CD14-positive monocyte (primary cell): ENCODE measurements around the gene RPL31. TPM values are rescaled to one million over a fixed set of nuclear protein-coding genes. Genes with fewer than 3 reads are reported as not detected.

Experiments used
- DNase-seq, 3 donors: peaks; one replicate each; pipeline ENCODE4 v3.0.0-alpha.2; 2011 to 2022
- H2AFZ ChIP-seq: 2 replicates; pipeline ENCODE4 v1.6.0; 2012; ENCODE audit warnings: mild to moderate bottlenecking, low read depth, low read length, inconsistent platforms; ENCODE audit not compliant: insufficient read depth, poor library complexity, severe bottlenecking
- H3K27ac ChIP-seq, 2 donors: 1 replicate in 1 of 2; 2 replicates in 1 of 2; pipeline ENCODE4 v1.5.1; 2012 to 2013; ENCODE audit warnings: low read length in 2 of 2, control low read depth in 1 of 2, inconsistent platforms in 1 of 2, low read depth in 1 of 2, mild to moderate bottlenecking in 1 of 2
- H3K27me3 ChIP-seq, 2 donors: one replicate each; pipeline versions ENCODE4 v1.6.0 to v1.6.1; 2011 to 2013; ENCODE audit warnings: low read length in 2 of 2; ENCODE audit not compliant: control insufficient read depth in 2 of 2, insufficient read depth in 2 of 2
- H3K36me3 ChIP-seq, 2 donors: replicated peaks in 1 of 2; 1 replicate in 1 of 2; 2 replicates in 1 of 2; pipeline versions ENCODE4 v1.5.1 to v1.6.1; 2012 to 2013; ENCODE audit warnings: low read length in 2 of 2, control low read depth in 1 of 2, inconsistent platforms in 1 of 2, mild to moderate bottlenecking in 1 of 2; ENCODE audit not compliant: insufficient read depth in 2 of 2, control insufficient read depth in 1 of 2
- H3K4me1 ChIP-seq, 2 donors: 1 replicate in 1 of 2; 2 replicates in 1 of 2; pipeline versions ENCODE4 v1.5.1 to v1.6.1; 2012 to 2013; ENCODE audit warnings: low read length in 2 of 2, control low read depth in 1 of 2, inconsistent platforms in 1 of 2, mild to moderate bottlenecking in 1 of 2, moderate library complexity in 1 of 2; ENCODE audit not compliant: insufficient read depth in 2 of 2, control insufficient read depth in 1 of 2
- H3K4me2 ChIP-seq: replicated peaks from 2 replicates; pipeline ENCODE3; 2012; ENCODE audit warnings: low read length, moderate library complexity, mild to moderate bottlenecking; ENCODE audit not compliant: poor library complexity, severe bottlenecking; ENCODE audit errors: extremely low read depth
- H3K4me3 ChIP-seq, 3 experiments: fragments of 200-600 bp in 1 of 3; sonication (generic) in 1 of 3; replicated peaks in 1 of 3; 1 replicate in 2 of 3; 2 replicates in 1 of 3; pipeline ENCODE4 v1.5.1; 2011 to 2013; ENCODE audit warnings: low read length in 3 of 3, mild to moderate bottlenecking in 3 of 3, control low read depth in 2 of 3, low read depth in 2 of 3, inconsistent platforms in 1 of 3, moderate library complexity in 1 of 3
- H3K79me2 ChIP-seq: 2 replicates; pipeline ENCODE4 v1.6.0; 2012; ENCODE audit warnings: mild to moderate bottlenecking, control low read depth, inconsistent platforms, low read length, moderate library complexity; ENCODE audit not compliant: insufficient read depth
- H3K9ac ChIP-seq: 2 replicates; pipeline ENCODE4 v1.6.0; 2017; ENCODE audit warnings: low read length, mild to moderate bottlenecking; ENCODE audit not compliant: insufficient read depth, poor library complexity, severe bottlenecking
- H3K9me3 ChIP-seq, 2 donors: replicated peaks in 1 of 2; 1 replicate in 1 of 2; 2 replicates in 1 of 2; pipeline versions ENCODE4 v1.5.1 to v1.6.1; 2012 to 2013; ENCODE audit warnings: low read length in 2 of 2, control low read depth in 1 of 2; ENCODE audit not compliant: control insufficient read depth in 1 of 2, insufficient read depth in 1 of 2
- H4K20me1 ChIP-seq: 2 replicates; pipeline ENCODE4 v1.6.0; 2012; ENCODE audit warnings: mild to moderate bottlenecking, low read length, control low read depth, moderate library complexity; ENCODE audit not compliant: insufficient read depth
- H3K27ac Mint-ChIP-seq, 7 donors: one replicate each; pipeline ENCODE4 v1.8.0; 2020; ENCODE audit warnings: mild to moderate bottlenecking in 7 of 7, mixed read lengths in 7 of 7, moderate library complexity in 6 of 7, inconsistent platforms in 2 of 7
- H3K27me3 Mint-ChIP-seq, 3 donors: one replicate each; pipeline ENCODE4 v1.8.0; 2021 to 2022; ENCODE audit warnings: low read depth in 3 of 3, mild to moderate bottlenecking in 3 of 3, mixed read lengths in 3 of 3, moderate library complexity in 3 of 3, inconsistent platforms in 1 of 3
- H3K36me3 Mint-ChIP-seq, 2 donors: one replicate each; pipeline ENCODE4 v1.8.0; 2020; ENCODE audit warnings: mixed read lengths in 2 of 2, inconsistent platforms in 1 of 2, mild to moderate bottlenecking in 1 of 2
- H3K4me1 Mint-ChIP-seq: one replicate; pipeline ENCODE4 v1.8.0; 2020; ENCODE audit warnings: mild to moderate bottlenecking, mixed read lengths
- H3K4me3 Mint-ChIP-seq, 2 donors: one replicate each; pipeline ENCODE4 v1.8.0; 2020; ENCODE audit warnings: mild to moderate bottlenecking in 2 of 2, mixed read lengths in 2 of 2, moderate library complexity in 1 of 2
- H3K9me3 Mint-ChIP-seq, 7 donors: one replicate each; pipeline ENCODE4 v1.8.0; 2020 to 2022; ENCODE audit warnings: mixed read lengths in 7 of 7, mild to moderate bottlenecking in 6 of 7, moderate library complexity in 6 of 7, inconsistent platforms in 2 of 7
- CTCF ChIP-seq: fragments of 200-600 bp; IDR thresholded peaks from one replicate; pipeline ENCODE4 v1.8.0; 2022; ENCODE audit warnings: antibody characterized with exemption, mild to moderate bottlenecking
- WGBS: methylation state at CpG from one replicate; pipeline ENCODE4 v1.1.5; 2013; ENCODE audit warnings: missing lambda C conversion rate; ENCODE audit not compliant: insufficient coverage; 5-methylcytosine and 5-hydroxymethylcytosine counted together
- intact Hi-C, 2 donors: fragments of 100-400 bp; cut with micrococcal nuclease; formaldehyde crosslinking; loops; one replicate each; pipeline versions ENCODE4 v1.15.0 to v1.15.1; 2023
- polyA plus RNA-seq, 3 donors: library from polyadenylated mRNA; depleted of rRNA in 1 of 3; unstranded in 2 of 3; stranded (reverse) in 1 of 3; fragments of 300-500 nt in 2 of 3; fragments of >200 nt in 1 of 3; fragmentation: Illumina TruSeq in 2 of 3; gene quantifications; 1 replicate in 2 of 3; 2 replicates in 1 of 3; pipeline ENCODE4 v1.2.3, GENCODE V29; 2012 to 2021

RPL31 gene
- polyA plus RNA-seq, 3 donors: 1,537 to 2,299 (median 1,998) TPM

- intact Hi-C loops: no loop called here
- H3K27ac Mint-ChIP-seq: no peak overlapping the region
Measured at GRCh38 chr2:100999995-101000394, 2.1 kb upstream of the RPL31 start.

GRCh38 chr2:101002562-101003277 is 631 bp downstream of the RPL31 start:
- intact Hi-C loops: loop anchor here in 1 of 2 donors (2.0 kb wide), 1 partner anchor 250 kb away; the partner anchor contains the start of gene CNOT11
- Histone ChIP-seq H4K20me1 (peaks cover 51% of the 10 kb centered on the region), H3K4me2 (peak overlapping the region; percentile 87), H2AFZ (peak overlapping the region; percentile 96), H3K4me1 (peaks cover 18 to 28% of the 10 kb centered on the region in 2 donors), H3K9ac (peak overlapping the region; percentile 91), H3K4me3 (peak overlapping the region; percentile 79 to 89 (median 86)), H3K27ac (peak overlapping the region; percentile 80 to 91), H3K79me2 (peaks cover 51% of the 10 kb centered on the region), H3K27me3 (no peaks in the 10 kb centered on the region), H3K9me3 (no peaks in the 10 kb centered on the region), H3K36me3 (peaks cover 43 to 46% of the 10 kb centered on the region in 2 donors)
- Mint-ChIP-seq H3K4me3 (peak overlapping the region; percentile 89 to 99), H3K27me3 (peaks cover 4 to 6% (median 5%) of the 10 kb centered on the region in 3 donors), H3K9me3 (peaks cover 0 to 2% (median 0%) of the 10 kb centered on the region in 7 donors), H3K27ac (peak overlapping the region; percentile 91 to 97 (median 93)), H3K36me3 (peaks cover 39 to 40% of the 10 kb centered on the region in 2 donors), H3K4me1 (peaks cover 34% of the 10 kb centered on the region)
- TF ChIP-seq CTCF: no peak
- peak in 1 of 3 donors; percentile 5 for DNase-seq
- 1% methylated on average over 24 of the region's 26 CpGs for WGBS

More at GRCh38 chr2:100999995-101000394, 2.1 kb upstream of the RPL31 start:
- Histone ChIP-seq H3K4me3 (no peak overlapping the region), H4K20me1 (peaks cover 24% of the 10 kb centered on the region), H3K79me2 (peaks cover 30% of the 10 kb centered on the region), H3K36me3 (peaks cover 16 to 19% of the 10 kb centered on the region in 2 donors), H3K27ac (no peak overlapping the region), H3K9me3 (no peaks in the 10 kb centered on the region), H3K27me3 (no peaks in the 10 kb centered on the region), H2AFZ (no peak overlapping the region), H3K9ac (no peak overlapping the region), H3K4me1 (peaks cover 18 to 28% of the 10 kb centered on the region in 2 donors), H3K4me2 (no peak overlapping the region)
- DNase-seq: no peak
- Mint-ChIP-seq H3K27me3 (peaks cover 5 to 8% (median 6%) of the 10 kb centered on the region in 3 donors), H3K4me1 (peaks cover 28% of the 10 kb centered on the region), H3K4me3 (no peak overlapping the region), H3K36me3 (peaks cover 12 to 14% of the 10 kb centered on the region in 2 donors), H3K9me3 (peaks cover 0 to 2% (median 0%) of the 10 kb centered on the region in 7 donors)
- no CpG with 5 or more reads among the region's 2 CpGs for WGBS
- TF ChIP-seq CTCF: no peak
